Right lobe of liver (tissue), 6 donors: ENCODE data around the gene ADAMTS2. TPM values are rescaled to one million over a fixed set of nuclear protein-coding genes. Genes with fewer than 3 reads are reported as not detected.
A peak's percentile ranks its signal among the peaks of the same experiment; 100 is the strongest.

Source experiments
- ATAC-seq, 4 donors: fragments of 200-7000 bp; cut with Tn5 transposase; one replicate each; pipeline ENCODE4 v1.9.1; 2020; ENCODE audit warnings: mild to moderate bottlenecking in 4 of 4, moderate library complexity in 4 of 4
- DNase-seq, 3 donors: peaks; one replicate each; pipeline ENCODE4 v3.0.0-alpha.2; 2020
- H3K27ac ChIP-seq, 3 donors: fragments of 200-600 bp; one replicate each; pipeline ENCODE4 v1.8.0; 2022
- H3K27me3 ChIP-seq, 2 donors: fragments of 200-600 bp; one replicate each; pipeline ENCODE4 v1.8.0; 2022
- H3K36me3 ChIP-seq, 4 donors: fragments of 200-600 bp; sonication (generic) in 1 of 4; one replicate each; pipeline versions ENCODE4 v1.5.1 to v1.8.0; 2017 to 2022; ENCODE audit warnings: control low read depth in 1 of 4
- H3K4me1 ChIP-seq, 4 donors: fragments of 200-600 bp; sonication (generic) in 1 of 4; one replicate each; pipeline versions ENCODE4 v1.5.1 to v1.8.0; 2017 to 2022; ENCODE audit warnings: control low read depth in 1 of 4
- H3K4me3 ChIP-seq, 3 donors: fragments of 200-600 bp; one replicate each; pipeline ENCODE4 v1.8.0; 2022
- H3K9me3 ChIP-seq, 4 donors: fragments of 200-600 bp; sonication (generic) in 1 of 4; one replicate each; pipeline versions ENCODE4 v1.5.1 to v1.8.0; 2017 to 2022; ENCODE audit warnings: control low read depth in 1 of 4
- POLR2A ChIP-seq: fragments of 450-650 bp; IDR thresholded peaks from one replicate; pipeline ENCODE4 v1.6.1; 2017; ENCODE audit warnings: antibody characterized with exemption, mild to moderate bottlenecking
- WGBS: methylation state at CpG from one replicate; pipeline ENCODE4 v1.1.6; 2018; ENCODE audit warnings: low coverage, low lambda C conversion rate; ENCODE audit not compliant: insufficient coverage; ENCODE audit errors: missing lambda C conversion rate; 5-methylcytosine and 5-hydroxymethylcytosine counted together
- intact Hi-C, 2 donors: fragments of 100-400 bp; cut with DNase I; formaldehyde crosslinking; loops; one replicate each; pipeline versions ENCODE4 v1.11.2 to v1.14.1; 2022
- total RNA-seq, 6 experiments: library from RNA; depleted of rRNA in 2 of 6; stranded (reverse); fragments of >200 nt in 2 of 6; fragmentation: NEBNext Ultra II Directional in 3 of 6; extraction: Animal tissue kit (Norgen Biotek cat#: 25700) in 3 of 6; gene quantifications; one replicate each; pipeline versions ENCODE4 v1.1.0 to v1.2.4, GENCODE V29; 2016 to 2023
- TF ChIP-seq, protein P1 (sequence below), 4 donors: fragments of 200-600 bp in 3 of 4; fragments of 450-650 bp in 1 of 4; IDR thresholded peaks; one replicate each; pipeline versions ENCODE4 v1.5.1 to v1.8.0; 2016 to 2022; ENCODE audit warnings: antibody characterized with exemption in 4 of 4, mild to moderate bottlenecking in 2 of 4
- donor health status: DM: no; HTN: yes; CAD: no.
- donor health status: DM: no; HTN: no; CAD: no.
- donor health status: DM: no; HTN: no; CAD: no.
- donor health status: DM: no; HTN: yes; CAD: no.
- donor health status: DM: no; HTN: yes; CAD: no.

Gene ADAMTS2
- total RNA-seq, 6 experiments from 2014 or later = 6.3 to 18.9 (median 13.5) TPM

DNA sequence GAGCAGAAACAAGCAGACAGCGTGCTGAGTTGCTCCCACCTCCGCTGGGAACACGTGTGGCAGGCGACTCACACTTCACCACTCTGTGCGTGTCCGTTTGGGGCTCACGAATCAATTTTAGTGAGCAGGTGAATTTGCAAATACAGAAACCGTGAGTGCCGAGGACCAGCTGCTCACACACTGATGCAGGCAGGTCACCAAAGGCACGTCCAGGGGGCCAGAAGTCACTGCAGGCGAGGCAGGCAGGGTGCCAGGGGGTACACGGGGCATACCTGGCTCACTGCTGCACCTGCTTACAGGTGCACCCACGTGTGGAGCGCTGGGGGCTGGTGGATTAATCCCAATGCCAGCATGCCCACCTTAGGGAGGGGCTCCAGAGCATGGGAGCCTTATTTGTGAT, 216.3 kb downstream of the ADAMTS2 start:
- Histone ChIP-seq H3K27me3 (no peaks in the 10 kb centered on the region), H3K36me3 (no peaks in the 10 kb centered on the region), H3K9me3 (no peaks in the 10 kb centered on the region), H3K4me1 (no peaks in the 10 kb centered on the region), H3K27ac (no peak overlapping the region), H3K4me3 (no peak overlapping the region)
- ATAC-seq (no peak), DNase-seq (peak in 1 of 3 donors; percentile 31)
- TF ChIP-seq POLR2A = no peak
- TF ChIP-seq, protein P1, sequence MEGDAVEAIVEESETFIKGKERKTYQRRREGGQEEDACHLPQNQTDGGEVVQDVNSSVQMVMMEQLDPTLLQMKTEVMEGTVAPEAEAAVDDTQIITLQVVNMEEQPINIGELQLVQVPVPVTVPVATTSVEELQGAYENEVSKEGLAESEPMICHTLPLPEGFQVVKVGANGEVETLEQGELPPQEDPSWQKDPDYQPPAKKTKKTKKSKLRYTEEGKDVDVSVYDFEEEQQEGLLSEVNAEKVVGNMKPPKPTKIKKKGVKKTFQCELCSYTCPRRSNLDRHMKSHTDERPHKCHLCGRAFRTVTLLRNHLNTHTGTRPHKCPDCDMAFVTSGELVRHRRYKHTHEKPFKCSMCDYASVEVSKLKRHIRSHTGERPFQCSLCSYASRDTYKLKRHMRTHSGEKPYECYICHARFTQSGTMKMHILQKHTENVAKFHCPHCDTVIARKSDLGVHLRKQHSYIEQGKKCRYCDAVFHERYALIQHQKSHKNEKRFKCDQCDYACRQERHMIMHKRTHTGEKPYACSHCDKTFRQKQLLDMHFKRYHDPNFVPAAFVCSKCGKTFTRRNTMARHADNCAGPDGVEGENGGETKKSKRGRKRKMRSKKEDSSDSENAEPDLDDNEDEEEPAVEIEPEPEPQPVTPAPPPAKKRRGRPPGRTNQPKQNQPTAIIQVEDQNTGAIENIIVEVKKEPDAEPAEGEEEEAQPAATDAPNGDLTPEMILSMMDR (IDR thresholded peaks at IDR 0.05) = no peak
- intact Hi-C loops = no loop called here
- WGBS = 74% methylated on average over 5 of the region's 14 CpGs

DNA sequence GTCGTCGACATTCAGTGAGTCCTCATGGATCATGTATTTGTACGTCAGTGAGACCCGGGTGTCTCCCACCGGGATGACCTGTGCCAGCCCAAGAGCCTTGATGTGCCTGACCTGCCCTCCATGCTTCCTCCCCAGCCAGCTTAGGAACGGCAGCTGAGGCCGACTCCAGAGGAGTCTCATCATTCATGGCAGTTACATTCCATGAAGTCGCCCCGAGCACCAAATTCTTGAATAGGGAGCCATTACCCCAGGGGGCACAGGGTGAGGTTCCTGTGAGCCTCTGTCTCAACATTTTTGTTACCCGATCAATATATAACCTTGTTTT, 217.3 kb downstream of the ADAMTS2 start:
- whole genome bisulfite sequencing = 71% methylated on average over 5 of the region's 10 CpGs
- DNase-seq (peak in 1 of 3 donors; percentile 17), ATAC-seq (no peak)
- no peak overlapping the region for H3K4me3 ChIP-seq
- H3K36me3 ChIP-seq = no peaks in the 10 kb centered on the region
- H3K27me3 ChIP-seq = no peaks in the 10 kb centered on the region
- no peaks in the 10 kb centered on the region for H3K4me1 ChIP-seq
- H3K9me3 ChIP-seq = no peaks in the 10 kb centered on the region
- H3K27ac ChIP-seq = no peak overlapping the region
- intact Hi-C loops = no loop called here
- TF ChIP-seq, protein P1 (IDR thresholded peaks at IDR 0.05) = no peak
- no peak for TF ChIP-seq POLR2A

DNA sequence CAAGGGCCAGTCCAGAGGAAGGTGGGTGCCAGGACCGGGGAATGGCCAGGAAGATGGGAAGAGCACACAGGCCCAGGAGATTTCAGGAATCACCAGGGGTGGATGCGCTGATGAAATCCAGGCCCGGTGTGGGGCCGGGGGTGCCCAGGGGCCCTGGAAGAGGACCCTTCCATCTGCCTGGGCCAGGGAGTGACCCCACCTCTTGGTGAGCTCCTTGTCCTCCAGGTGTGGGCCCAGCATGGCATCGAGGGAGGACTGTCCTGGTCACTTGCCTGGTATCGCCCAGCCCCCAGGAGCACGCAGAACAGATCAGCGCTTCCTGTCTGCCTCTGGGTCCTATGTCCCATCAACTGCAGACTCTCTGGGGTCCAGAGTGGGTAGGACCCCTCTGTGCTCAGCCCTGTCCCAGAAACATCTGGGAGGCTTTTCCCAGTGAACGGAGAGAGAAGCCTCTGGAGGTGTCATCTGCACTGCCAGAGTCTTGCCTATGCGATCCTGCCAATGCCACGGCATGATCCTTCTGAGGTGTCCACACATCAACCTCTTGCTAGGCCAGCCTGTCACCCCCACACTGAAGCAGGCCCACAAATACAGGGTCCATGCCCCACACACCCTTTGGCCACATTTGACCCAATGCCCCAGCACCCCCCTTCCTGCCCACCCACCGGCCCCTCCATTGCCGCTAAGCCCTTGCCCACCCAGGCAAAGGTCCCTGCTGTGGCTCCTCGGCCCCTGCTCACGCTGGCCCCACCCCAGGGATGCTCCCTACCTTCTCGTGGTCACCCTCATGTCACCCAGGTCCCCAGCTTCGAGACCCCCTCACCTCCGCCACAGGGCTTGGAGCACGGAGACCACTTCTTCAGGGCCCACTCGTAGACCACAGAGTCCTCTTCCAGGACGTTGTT, 217.9 kb downstream of the ADAMTS2 start:
- ATAC-seq (no peak), DNase-seq (peak in 1 of 3 donors; percentile 37)
- Histone ChIP-seq H3K4me1 (no peaks in the 10 kb centered on the region), H3K36me3 (no peaks in the 10 kb centered on the region), H3K9me3 (no peaks in the 10 kb centered on the region), H3K4me3 (no peak overlapping the region), H3K27me3 (no peaks in the 10 kb centered on the region), H3K27ac (no peak overlapping the region)
- intact Hi-C loops = no loop called here
- TF ChIP-seq POLR2A = no peak
- TF ChIP-seq, protein P1 (IDR thresholded peaks at IDR 0.05) = no peak
- 67% methylated on average over 7 of the region's 21 CpGs for WGBS

DNA sequence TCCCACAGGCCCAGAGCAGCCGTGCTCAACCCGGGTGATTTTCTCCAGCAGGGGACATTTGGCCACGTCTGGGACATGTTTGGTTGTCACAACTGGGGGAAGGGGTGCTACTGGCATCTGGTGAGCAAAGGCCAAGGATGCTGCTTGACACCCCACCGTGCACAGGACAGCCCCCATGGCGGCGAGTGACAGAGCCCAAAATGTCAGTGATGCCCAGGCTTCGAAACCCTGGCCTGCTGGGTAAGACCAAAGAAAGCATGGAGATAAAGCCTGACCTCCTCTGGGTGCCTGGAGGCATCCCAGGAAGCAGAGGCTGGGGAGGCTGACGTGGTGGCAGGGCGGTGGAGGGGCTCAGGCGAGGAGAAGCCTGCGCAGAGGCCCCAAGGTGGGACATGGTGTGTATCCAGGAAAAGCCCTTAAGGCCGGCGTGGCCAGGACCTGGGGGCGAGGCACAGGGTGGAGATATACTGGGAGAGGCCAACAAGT, 218.7 kb downstream of the ADAMTS2 start:
- intact Hi-C loops = no loop called here
- Histone ChIP-seq H3K27ac (no peak overlapping the region), H3K36me3 (no peaks in the 10 kb centered on the region), H3K4me3 (no peak overlapping the region), H3K9me3 (no peaks in the 10 kb centered on the region), H3K4me1 (no peaks in the 10 kb centered on the region), H3K27me3 (no peaks in the 10 kb centered on the region)
- WGBS = 79% methylated on average over 7 of the region's 14 CpGs
- ATAC-seq (no peak), DNase-seq (peak in 1 of 3 donors; percentile 23)
- TF ChIP-seq POLR2A = no peak
- TF ChIP-seq, protein P1 (IDR thresholded peaks at IDR 0.05) = no peak
